Osteocyte (in vitro differentiated cells): ENCODE data around the gene NXN. TPM values are rescaled to one million over a fixed set of nuclear protein-coding genes. Genes with fewer than 3 reads are reported as not detected.

Source experiments
- DNase-seq: peaks from one replicate; pipeline ENCODE4 v3.0.0; 2021; ENCODE audit warnings: mixed read lengths; ENCODE audit not compliant: unreplicated experiment; ENCODE audit errors: extremely low spot score
- H3K27ac Mint-ChIP-seq: one replicate; pipeline ENCODE4 v1.8.0; 2021; ENCODE audit warnings: mild to moderate bottlenecking, mixed read lengths; ENCODE audit not compliant: unreplicated experiment
- H3K27me3 Mint-ChIP-seq: one replicate; pipeline ENCODE4 v1.8.0; 2021; ENCODE audit warnings: mixed read lengths; ENCODE audit not compliant: unreplicated experiment
- H3K36me3 Mint-ChIP-seq: one replicate; pipeline ENCODE4 v1.8.0; 2021; ENCODE audit warnings: mixed read lengths; ENCODE audit not compliant: unreplicated experiment
- H3K4me1 Mint-ChIP-seq: one replicate; pipeline ENCODE4 v1.8.0; 2021; ENCODE audit warnings: mixed read lengths; ENCODE audit not compliant: unreplicated experiment
- H3K4me3 Mint-ChIP-seq: one replicate; pipeline ENCODE4 v1.8.0; 2021; ENCODE audit warnings: mild to moderate bottlenecking, moderate library complexity, mixed read lengths; ENCODE audit not compliant: unreplicated experiment
- H3K9me3 Mint-ChIP-seq: one replicate; pipeline ENCODE4 v1.8.0; 2021; ENCODE audit warnings: mixed read lengths; ENCODE audit not compliant: unreplicated experiment
- CTCF ChIP-seq: fragments of 200-600 bp; sonication (generic); IDR thresholded peaks from 2 replicates; pipeline ENCODE4 v1.5.0; 2021; ENCODE audit warnings: antibody characterized with exemption, mild to moderate bottlenecking, moderate library complexity
- total RNA-seq: library from RNA; stranded (reverse); gene quantifications from 2 replicates; pipeline ENCODE4 v1.2.1, GENCODE V29; 2021

The NXN gene
- total RNA-seq, 1 donor from 2014 or later = 123 TPM

DNA sequence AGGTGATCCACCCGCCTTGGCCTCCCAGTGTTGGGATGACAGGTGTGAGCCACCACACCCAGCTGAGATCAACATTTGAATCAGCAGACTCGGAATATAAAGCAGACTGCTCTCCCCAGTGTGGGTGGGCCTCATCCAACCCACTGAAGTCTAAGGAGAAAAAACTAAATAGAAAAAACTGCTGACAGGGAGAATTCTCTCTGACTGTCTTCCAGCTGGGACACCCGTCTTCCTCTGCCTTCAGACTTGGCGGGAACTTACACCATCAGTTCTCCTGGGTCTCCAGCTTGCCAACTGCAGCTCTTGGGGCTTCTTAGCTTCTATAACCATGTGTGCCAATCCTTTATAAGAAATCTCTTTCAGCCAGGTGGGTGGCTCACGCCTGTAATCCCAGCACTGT is 106.7 kb downstream of the NXN start:
- H3K27ac Mint-ChIP-seq = peak overlapping the region; percentile 63
- peaks cover 10% of the 10 kb centered on the region for H3K36me3 Mint-ChIP-seq
- no peak for DNase-seq
- peaks cover 54% of the 10 kb centered on the region for H3K4me1 Mint-ChIP-seq
- TF ChIP-seq CTCF = no peak
- H3K27me3 Mint-ChIP-seq = no peaks in the 10 kb centered on the region
- peaks cover 3% of the 10 kb centered on the region for H3K9me3 Mint-ChIP-seq
- H3K4me3 Mint-ChIP-seq = no peak overlapping the region

- Mint-ChIP-seq H3K36me3 (peaks cover 10% of the 10 kb centered on the region), H3K9me3 (peaks cover 3% of the 10 kb centered on the region), H3K4me3 (no peak overlapping the region), H3K4me1 (peaks cover 55% of the 10 kb centered on the region), H3K27ac (peak overlapping the region; percentile 84), H3K27me3 (no peaks in the 10 kb centered on the region)
- TF ChIP-seq CTCF = no peak
- no peak for DNase-seq
Observed at GRCh38 chr17:871751-872519, 107.6 kb downstream of the NXN start.

DNA sequence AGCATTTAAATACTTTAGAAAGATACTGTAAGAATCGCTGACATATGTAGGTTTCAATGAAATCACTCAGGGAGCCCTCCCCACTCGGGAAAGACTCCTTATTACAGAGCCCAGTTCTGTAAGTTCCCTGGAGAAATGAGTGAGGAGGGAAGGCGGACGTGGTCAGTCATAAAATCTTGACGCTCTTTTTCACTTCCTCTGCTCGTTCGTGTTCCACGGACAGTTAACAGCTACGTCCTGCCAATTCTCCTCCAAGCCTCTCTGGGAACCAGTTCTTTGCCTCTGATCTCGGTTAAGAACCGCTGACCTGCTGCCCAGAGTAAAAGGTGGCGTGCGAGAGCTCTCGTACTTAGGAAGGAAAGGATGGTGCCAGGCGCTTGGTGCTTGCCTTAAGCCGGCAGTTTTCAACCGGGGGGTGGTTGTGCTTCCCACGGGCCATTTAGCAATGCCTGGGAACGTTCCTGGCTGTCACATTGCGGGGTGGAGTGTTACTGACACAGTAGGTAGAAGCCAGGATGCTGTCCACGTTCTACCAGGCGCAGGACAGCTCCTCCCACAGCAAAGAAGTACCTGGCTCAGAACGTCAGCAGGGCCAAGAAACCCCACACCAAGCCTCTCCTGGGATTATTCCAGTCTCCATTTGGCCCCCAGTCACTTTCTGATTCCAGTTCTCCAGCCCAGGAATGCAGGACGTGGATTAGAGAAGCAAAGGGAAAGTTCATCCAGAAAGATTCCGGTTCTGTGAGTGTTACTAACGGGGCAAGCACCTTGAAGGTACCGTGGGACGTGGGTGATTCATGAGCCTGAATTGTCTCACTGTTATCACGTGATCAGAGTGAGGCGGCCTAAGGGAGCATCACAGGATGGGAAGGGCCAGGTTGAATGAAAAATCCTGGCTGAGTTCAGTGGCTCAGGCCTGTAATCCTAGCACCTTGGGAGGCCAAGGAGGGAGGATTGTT is 109.7 kb downstream of the NXN start:
- no peak for DNase-seq

DNA sequence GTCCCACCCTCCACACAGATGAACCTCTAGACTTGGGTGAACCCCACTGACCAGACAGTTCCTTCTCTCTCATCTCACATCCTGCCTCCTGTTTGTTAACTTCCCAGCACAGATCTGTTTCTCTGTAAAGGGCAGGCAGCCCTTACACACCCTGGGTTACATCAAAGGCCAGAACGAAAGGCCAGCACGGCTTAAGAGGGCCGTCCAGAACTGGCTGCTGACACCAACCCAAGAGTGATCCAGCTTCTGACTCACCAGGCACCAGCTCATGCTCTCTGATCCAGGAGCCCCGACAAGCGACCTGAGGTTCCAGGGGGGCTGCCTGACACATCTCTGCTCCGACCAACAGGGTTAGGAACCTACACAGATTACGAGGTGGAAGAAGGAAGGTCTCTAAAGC is 110.5 kb downstream of the NXN start:
- peaks cover 10% of the 10 kb centered on the region for H3K36me3 Mint-ChIP-seq
- peaks cover 66% of the 10 kb centered on the region for H3K4me1 Mint-ChIP-seq
- H3K9me3 Mint-ChIP-seq = peaks cover 3% of the 10 kb centered on the region
- H3K27me3 Mint-ChIP-seq = no peaks in the 10 kb centered on the region
- DNase-seq = no peak
- no peak overlapping the region for H3K4me3 Mint-ChIP-seq
- peak overlapping the region; percentile 76 for H3K27ac Mint-ChIP-seq
- no peak for TF ChIP-seq CTCF

More for the DNA sequence above, 109.7 kb downstream of the NXN start:
- Mint-ChIP-seq H3K9me3 (peaks cover 3% of the 10 kb centered on the region), H3K36me3 (peaks cover 10% of the 10 kb centered on the region), H3K27me3 (no peaks in the 10 kb centered on the region), H3K4me1 (peaks cover 60% of the 10 kb centered on the region), H3K27ac (peak overlapping the region; percentile 76), H3K4me3 (no peak overlapping the region)
- no peak for TF ChIP-seq CTCF
